SK-N-SH (cell line): ENCODE results near the gene EN1. TPM values are rescaled to one million over a fixed set of nuclear protein-coding genes. Genes with fewer than 3 reads are reported as not detected.
A peak's percentile ranks its signal among the peaks of the same experiment; 100 is the strongest.

Source experiments
- CTCF ChIA-PET: fragments of 300-600, 350-600 bp; formaldehyde crosslinking; extraction: SDS; loops from one replicate; lab custom pipeline; 2021; lab: Yijun Ruan, JAX
- POLR2A ChIA-PET: fragments of 350-600 bp; sonication (Branson Sonifier 250); formaldehyde crosslinking; extraction: SDS; loops from one replicate; lab custom pipeline; 2020; ENCODE audit warnings: antibody characterized with exemption, inconsistent platforms; lab: Yijun Ruan, JAX
- DNase-seq: peaks from one replicate; pipeline ENCODE4 v3.0.0; 2012
- H2AFZ ChIP-seq: fragments of 200-600 bp; sonication (generic); 2 replicates; pipeline ENCODE4 v1.8.1; 2016; ENCODE audit warnings: antibody characterized with exemption, mild to moderate bottlenecking, low read depth
- H3F3A ChIP-seq: fragments of 200-600 bp; sonication (generic); replicated peaks from 2 replicates; pipeline ENCODE3; 2016; ENCODE audit warnings: antibody characterized with exemption, mild to moderate bottlenecking; ENCODE audit not compliant: insufficient read depth
- H3K27ac ChIP-seq, 2 experiments: fragments of 200-500 bp in 1 of 2; fragments of 200-600 bp in 1 of 2; sonication (Bioruptor generic) in 1 of 2; sonication (generic), shearing (Covaris generic) in 1 of 2; 2 replicates each; pipeline versions ENCODE4 v1.5.1 to v1.6.1; 2014 to 2016; ENCODE audit warnings: low read depth in 2 of 2, inconsistent platforms in 1 of 2, low read length in 1 of 2, mild to moderate bottlenecking in 1 of 2, mixed read lengths in 1 of 2
- H3K27me3 ChIP-seq: fragments of 200-600 bp; sonication (generic), shearing (Covaris generic); 2 replicates; pipeline ENCODE4 v1.6.1; 2016; ENCODE audit warnings: mixed run types; ENCODE audit not compliant: insufficient read depth
- H3K36me3 ChIP-seq, 2 experiments: fragments of 200-500 bp in 1 of 2; fragments of 200-600 bp in 1 of 2; sonication (Bioruptor generic) in 1 of 2; sonication (generic) in 1 of 2; replicated peaks in 1 of 2; 2 replicates each; pipeline versions ENCODE3 to v1.5.1; 2014 to 2016; ENCODE audit warnings: low read length in 1 of 2, mild to moderate bottlenecking in 1 of 2; ENCODE audit not compliant: insufficient read depth in 2 of 2, control insufficient read depth in 1 of 2
- H3K4me1 ChIP-seq, 2 experiments: fragments of 200-500 bp in 1 of 2; fragments of 200-600 bp in 1 of 2; sonication (Bioruptor generic) in 1 of 2; sonication (generic), shearing (Covaris generic) in 1 of 2; 2 replicates each; pipeline versions ENCODE4 v1.5.1 to v1.6.1; 2014 to 2016; ENCODE audit warnings: low read depth in 1 of 2, low read length in 1 of 2, mixed run types in 1 of 2; ENCODE audit not compliant: insufficient read depth in 2 of 2, control insufficient read depth in 1 of 2
- H3K4me2 ChIP-seq: fragments of 200-600 bp; sonication (generic), shearing (Covaris generic); 2 replicates; pipeline ENCODE4 v1.6.1; 2017; ENCODE audit warnings: mixed run types
- H3K4me3 ChIP-seq, 2 experiments: fragments of 200-500 bp in 1 of 2; fragments of 200-600 bp in 1 of 2; sonication (Bioruptor generic) in 1 of 2; sonication (generic), shearing (Covaris generic) in 1 of 2; 2 replicates each; pipeline versions ENCODE4 v1.5.1 to v1.8.1; 2014 to 2016; ENCODE audit warnings: low read depth in 2 of 2, inconsistent platforms in 1 of 2, low read length in 1 of 2, mild to moderate bottlenecking in 1 of 2, mixed read lengths in 1 of 2, moderate library complexity in 1 of 2
- H3K79me2 ChIP-seq: fragments of 200-600 bp; sonication (generic); 2 replicates; pipeline ENCODE4 v1.8.1; 2017; ENCODE audit warnings: mild to moderate bottlenecking; ENCODE audit not compliant: insufficient read depth
- H3K9ac ChIP-seq: fragments of 200-600 bp; sonication (generic); 2 replicates; pipeline ENCODE4 v1.6.1; 2017; ENCODE audit warnings: mixed run types
- H3K9me2 ChIP-seq: fragments of 200-600 bp; sonication (generic); 2 replicates; pipeline ENCODE4 v1.6.1; 2017; ENCODE audit warnings: mixed run types
- H3K9me3 ChIP-seq: fragments of 200-600 bp; sonication (generic); 2 replicates; pipeline ENCODE4 v1.6.1; 2017; ENCODE audit warnings: mixed run types, mild to moderate bottlenecking, moderate library complexity
- H4K20me1 ChIP-seq: fragments of 200-600 bp; sonication (generic); 2 replicates; pipeline ENCODE4 v1.6.1; 2017; ENCODE audit warnings: mild to moderate bottlenecking, mixed run types; ENCODE audit not compliant: insufficient read depth
- EZH2phosphoT487 ChIP-seq: fragments of 200-600 bp; sonication (generic); IDR thresholded peaks from 2 replicates; pipeline ENCODE4 v1.6.1; 2017; ENCODE audit warnings: low read depth, mixed run types, mild to moderate bottlenecking, antibody characterized with exemption, moderate library complexity, borderline replicate concordance
- GATA2 ChIP-seq: sonication (generic); formaldehyde crosslinking; IDR thresholded peaks from 2 replicates; pipeline ENCODE4 v1.5.0; 2020; ENCODE audit warnings: mild to moderate bottlenecking, missing genetic modification reagents
- RAD21 ChIP-seq: IDR thresholded peaks from 2 replicates; pipeline ENCODE4 v1.6.1; 2012; ENCODE audit warnings: mild to moderate bottlenecking, low read length
- RCOR1 ChIP-seq: fragments of 150-350 bp; IDR thresholded peaks from 2 replicates; pipeline ENCODE4 v1.6.1; 2017; ENCODE audit warnings: antibody characterized with exemption, low read length
- RFX5 ChIP-seq: IDR thresholded peaks from 2 replicates; pipeline ENCODE4 v1.6.1; 2012; ENCODE audit warnings: mild to moderate bottlenecking, improper control_type of control experiment, low read length
- RXRA ChIP-seq: IDR thresholded peaks from 2 replicates; pipeline ENCODE4 v1.4.0; 2012; ENCODE audit warnings: low read depth, mild to moderate bottlenecking, borderline replicate concordance
- SIN3A ChIP-seq: IDR thresholded peaks from 2 replicates; pipeline ENCODE4 v1.6.1; 2012; ENCODE audit warnings: low read depth, mild to moderate bottlenecking, low read length, moderate library complexity, borderline replicate concordance
- SMC3 ChIP-seq: IDR thresholded peaks from 2 replicates; pipeline ENCODE4 v1.6.1; 2012; ENCODE audit warnings: low read depth, low read length, improper control_type of control experiment
- WGBS: methylation state at CpG from one replicate; pipeline ENCODE4 v1.1.6; 2017; ENCODE audit warnings: low lambda C conversion rate; 5-methylcytosine and 5-hydroxymethylcytosine counted together
- polyA plus RNA-seq, 3 experiments: library from polyadenylated mRNA; depleted of rRNA; stranded (reverse); fragments of >200 nt; gene quantifications; 2 replicates each; pipeline ENCODE4 v1.2.3, GENCODE V29; 2012
- TF ChIP-seq, protein P1 (sequence below): IDR thresholded peaks from 2 replicates; pipeline ENCODE4 v1.4.0; 2012; ENCODE audit warnings: low read depth
- TF ChIP-seq, protein P2 (sequence below): IDR thresholded peaks from 2 replicates; pipeline ENCODE4; 2012
- TF ChIP-seq, protein P3 (sequence below): IDR thresholded peaks from 2 replicates; pipeline ENCODE4 v1.4.0; 2012; ENCODE audit warnings: low read depth, borderline replicate concordance
- TF ChIP-seq, protein P4 (sequence below): fragments of 200-600 bp; sonication (generic); IDR thresholded peaks from 2 replicates; pipeline ENCODE4 v1.6.1; 2017; ENCODE audit warnings: antibody characterized with exemption, mild to moderate bottlenecking, moderate library complexity

EN1 gene
- polyA plus RNA-seq, 1 of the 3 experiments (the other 2 are of a cell fraction), result not detected

DNA sequence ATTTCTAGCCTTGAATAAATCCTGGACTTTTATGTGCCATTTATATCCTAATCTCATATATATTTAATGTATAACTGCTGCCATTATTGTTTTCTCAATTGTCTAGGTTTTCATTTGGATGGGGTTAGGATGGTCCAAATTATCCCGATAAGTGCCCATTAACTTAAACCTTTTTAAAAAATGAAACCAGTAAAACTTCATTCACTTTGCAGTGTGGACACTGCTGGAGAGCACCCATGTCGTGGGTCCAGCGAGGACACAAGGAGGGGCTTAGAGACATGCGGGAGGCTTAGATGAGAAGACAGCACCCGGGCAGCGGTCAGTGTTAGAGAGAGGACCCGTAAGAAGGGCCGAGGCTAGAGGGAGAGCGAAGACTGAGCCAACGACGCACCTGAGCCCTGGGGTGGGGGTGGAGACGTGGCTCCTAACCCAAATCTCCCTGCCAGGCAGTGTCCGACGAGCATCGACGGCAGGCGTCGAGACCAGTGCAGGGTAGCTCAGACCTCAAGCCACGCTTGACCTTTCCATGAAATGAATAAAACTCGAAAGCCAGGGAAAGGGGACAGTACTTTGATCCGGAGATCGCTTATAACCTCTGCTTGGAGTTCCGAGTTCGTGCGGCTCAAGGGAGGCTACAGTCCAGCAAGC, 9.0 kb upstream of the EN1 start:
- ChIA-PET CTCF (interaction anchor here (0.7 to 3.3 kb wide), 24 partner anchors 8 to 927 kb away, joined by 3 to 57 read pairs (median 6); no protein-coding TSS in a partner anchor), POLR2A (no interaction called here)
- no peaks in the 10 kb centered on the region for H3K79me2 ChIP-seq
- DNase-seq, result peak; percentile 36
- H3K9me3 ChIP-seq, result no peaks in the 10 kb centered on the region
- H4K20me1 ChIP-seq, result no peaks in the 10 kb centered on the region
- no peak overlapping the region for H3K4me3 ChIP-seq
- no peaks in the 10 kb centered on the region for H3F3A ChIP-seq
- H2AFZ ChIP-seq, result no peak overlapping the region
- H3K9ac ChIP-seq, result no peak overlapping the region
- WGBS, result 3% methylated on average over 10 of the region's 25 CpGs
- TF ChIP-seq, protein P1, sequence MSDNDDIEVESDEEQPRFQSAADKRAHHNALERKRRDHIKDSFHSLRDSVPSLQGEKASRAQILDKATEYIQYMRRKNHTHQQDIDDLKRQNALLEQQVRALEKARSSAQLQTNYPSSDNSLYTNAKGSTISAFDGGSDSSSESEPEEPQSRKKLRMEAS, result no peak
- 0 out of 2 replicates have a peak, but pooled peaks have one; percentile 35 for TF ChIP-seq EZH2phosphoT487
- TF ChIP-seq, protein P2, sequence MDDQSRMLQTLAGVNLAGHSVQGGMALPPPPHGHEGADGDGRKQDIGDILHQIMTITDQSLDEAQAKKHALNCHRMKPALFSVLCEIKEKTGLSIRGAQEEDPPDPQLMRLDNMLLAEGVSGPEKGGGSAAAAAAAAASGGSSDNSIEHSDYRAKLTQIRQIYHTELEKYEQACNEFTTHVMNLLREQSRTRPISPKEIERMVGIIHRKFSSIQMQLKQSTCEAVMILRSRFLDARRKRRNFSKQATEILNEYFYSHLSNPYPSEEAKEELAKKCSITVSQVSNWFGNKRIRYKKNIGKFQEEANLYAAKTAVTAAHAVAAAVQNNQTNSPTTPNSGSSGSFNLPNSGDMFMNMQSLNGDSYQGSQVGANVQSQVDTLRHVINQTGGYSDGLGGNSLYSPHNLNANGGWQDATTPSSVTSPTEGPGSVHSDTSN, result no peak
- TF ChIP-seq GATA2 (CRISPR knock-in tag), result no peak
- TF ChIP-seq RXRA, result no peak
- no peaks in the 10 kb centered on the region for H3K36me3 ChIP-seq
- H3K4me2 ChIP-seq, result no peak overlapping the region
- peaks cover 99% of the 10 kb centered on the region for H3K27me3 ChIP-seq
- H3K27ac ChIP-seq, result no peak overlapping the region
- H3K4me1 ChIP-seq, result no peaks in the 10 kb centered on the region; a peak in 1 of 4 replicates
- H3K9me2 ChIP-seq, result no peaks in the 10 kb centered on the region

DNA sequence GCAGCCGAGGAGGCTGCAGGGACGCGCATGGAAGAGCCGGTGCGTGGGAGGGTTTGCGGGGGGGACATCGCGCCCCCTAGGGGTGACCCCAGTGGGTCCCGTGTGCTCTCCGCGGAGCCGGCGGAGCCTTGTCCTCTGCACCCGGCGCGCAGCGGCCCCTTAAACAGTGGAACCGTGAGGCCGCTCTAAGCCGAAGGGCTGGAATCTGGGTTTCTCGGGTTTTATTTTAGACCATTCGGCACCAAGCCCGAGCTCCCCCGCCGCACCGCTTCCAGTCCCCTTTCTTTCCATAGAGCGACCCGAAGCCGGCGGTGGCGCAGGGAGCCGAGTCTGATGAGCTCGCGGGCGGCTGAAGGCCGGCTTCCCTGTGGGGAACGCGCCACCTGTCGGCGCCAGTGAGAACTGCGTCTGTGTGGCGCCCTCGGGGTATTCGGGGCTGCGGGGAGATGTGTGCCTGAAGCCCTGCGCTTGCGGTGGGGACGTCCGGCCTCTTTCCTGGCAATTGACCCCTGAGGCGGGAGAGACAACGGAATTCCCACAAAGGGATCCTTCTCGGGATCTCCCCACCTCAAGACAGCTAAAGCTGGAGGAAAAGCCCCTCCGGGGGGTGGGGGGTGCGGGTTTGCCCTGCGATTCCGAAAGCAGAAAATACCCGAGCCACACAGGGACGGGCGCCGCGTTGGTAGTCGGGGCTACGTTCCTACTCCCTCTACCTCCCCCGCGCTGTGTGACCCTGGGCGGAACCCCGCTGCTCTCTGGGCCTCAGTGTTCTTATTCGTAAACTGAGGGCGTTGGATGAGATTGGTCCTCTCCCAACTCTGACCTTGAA, 8.2 kb upstream of the EN1 start:
- Histone ChIP-seq H3K9ac (no peak overlapping the region), H2AFZ (0 out of 2 replicates have a peak overlapping the region, but pooled peaks have one; percentile 35), H3K36me3 (no peaks in the 10 kb centered on the region), H4K20me1 (no peaks in the 10 kb centered on the region), H3K4me3 (peak overlapping the region; percentile 24 to 65), H3K4me1 (no peaks in the 10 kb centered on the region; a peak in 1 of 4 replicates), H3K27ac (no peak overlapping the region), H3K9me2 (no peaks in the 10 kb centered on the region), H3K4me2 (peak overlapping the region; percentile 77), H3K9me3 (no peaks in the 10 kb centered on the region), H3F3A (no peaks in the 10 kb centered on the region), H3K27me3 (peaks cover 99% of the 10 kb centered on the region), H3K79me2 (no peaks in the 10 kb centered on the region)
- DNase-seq, result peak; percentile 93
- peak; percentile 82 for TF ChIP-seq RAD21
- no peak for TF ChIP-seq RCOR1
- TF ChIP-seq, protein P3, sequence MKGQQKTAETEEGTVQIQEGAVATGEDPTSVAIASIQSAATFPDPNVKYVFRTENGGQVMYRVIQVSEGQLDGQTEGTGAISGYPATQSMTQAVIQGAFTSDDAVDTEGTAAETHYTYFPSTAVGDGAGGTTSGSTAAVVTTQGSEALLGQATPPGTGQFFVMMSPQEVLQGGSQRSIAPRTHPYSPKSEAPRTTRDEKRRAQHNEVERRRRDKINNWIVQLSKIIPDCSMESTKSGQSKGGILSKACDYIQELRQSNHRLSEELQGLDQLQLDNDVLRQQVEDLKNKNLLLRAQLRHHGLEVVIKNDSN, result no peak
- TF ChIP-seq, protein P4, sequence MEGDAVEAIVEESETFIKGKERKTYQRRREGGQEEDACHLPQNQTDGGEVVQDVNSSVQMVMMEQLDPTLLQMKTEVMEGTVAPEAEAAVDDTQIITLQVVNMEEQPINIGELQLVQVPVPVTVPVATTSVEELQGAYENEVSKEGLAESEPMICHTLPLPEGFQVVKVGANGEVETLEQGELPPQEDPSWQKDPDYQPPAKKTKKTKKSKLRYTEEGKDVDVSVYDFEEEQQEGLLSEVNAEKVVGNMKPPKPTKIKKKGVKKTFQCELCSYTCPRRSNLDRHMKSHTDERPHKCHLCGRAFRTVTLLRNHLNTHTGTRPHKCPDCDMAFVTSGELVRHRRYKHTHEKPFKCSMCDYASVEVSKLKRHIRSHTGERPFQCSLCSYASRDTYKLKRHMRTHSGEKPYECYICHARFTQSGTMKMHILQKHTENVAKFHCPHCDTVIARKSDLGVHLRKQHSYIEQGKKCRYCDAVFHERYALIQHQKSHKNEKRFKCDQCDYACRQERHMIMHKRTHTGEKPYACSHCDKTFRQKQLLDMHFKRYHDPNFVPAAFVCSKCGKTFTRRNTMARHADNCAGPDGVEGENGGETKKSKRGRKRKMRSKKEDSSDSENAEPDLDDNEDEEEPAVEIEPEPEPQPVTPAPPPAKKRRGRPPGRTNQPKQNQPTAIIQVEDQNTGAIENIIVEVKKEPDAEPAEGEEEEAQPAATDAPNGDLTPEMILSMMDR, result peak; percentile 87
- TF ChIP-seq, protein P1, result no peak
- peak; percentile 92 for TF ChIP-seq SMC3
- no peak for TF ChIP-seq EZH2phosphoT487
- TF ChIP-seq RFX5, result no peak
- no peak for TF ChIP-seq SIN3A
- POLR2A ChIA-PET, result interaction anchor here (1.0 kb wide), 1 partner anchor 809 kb away, joined by 4 read pairs; no protein-coding TSS in a partner anchor
- WGBS, result 10% methylated on average over 38 of the region's 69 CpGs
- CTCF ChIA-PET, result interaction anchor here (0.5 to 3.3 kb wide), 60 partner anchors 8 to 1039 kb away, joined by 3 to 57 read pairs (median 5); partner anchors contain the start of gene EN1
